HEK293 (cell line): ENCODE measurements around the gene MIB2.
A peak's percentile ranks its signal among the peaks of the same experiment; 100 is the strongest.
"Not testable (repeated sequence)": the region's sequence is repeated elsewhere in the genome, so short reads cannot be mapped to it uniquely, and the experiment has no call there.

Source experiments
- CTCF ChIA-PET: fragments of 350-600 bp; formaldehyde crosslinking; extraction: SDS; loops from one replicate; lab custom pipeline; 2021; ENCODE audit warnings: antibody characterized with exemption; lab: Yijun Ruan, JAX
- POLR2A ChIA-PET: fragments of 300-600 bp; formaldehyde crosslinking; extraction: SDS; loops from one replicate; lab custom pipeline; 2020; ENCODE audit warnings: antibody characterized with exemption, inconsistent platforms; lab: Yijun Ruan, JAX
- H3K27ac ChIP-seq: fragments of 200-500 bp; sonication (Bioruptor generic); 2 replicates; pipeline ENCODE4 v1.5.1; 2014; ENCODE audit warnings: low read depth, low read length, control low read depth, inconsistent platforms; ENCODE audit errors: extremely low read depth
- H3K36me3 ChIP-seq, 2 experiments: fragments of 200-500 bp in 1 of 2; sonication (Bioruptor generic) in 1 of 2; 1 replicate in 1 of 2; 2 replicates in 1 of 2; pipeline ENCODE4 v1.5.1; 2014 to 2017; ENCODE audit warnings: inconsistent platforms in 2 of 2, low read length in 2 of 2; ENCODE audit not compliant: control insufficient read depth in 2 of 2, insufficient read depth in 1 of 2
- H3K4me1 ChIP-seq: fragments of 200-500 bp; sonication (Bioruptor generic); 2 replicates; pipeline ENCODE4 v1.5.1; 2014; ENCODE audit warnings: mild to moderate bottlenecking, low read length, inconsistent platforms; ENCODE audit not compliant: control insufficient read depth, insufficient read depth
- H3K4me3 ChIP-seq: 2 replicates; pipeline ENCODE4 v1.5.1; 2011; ENCODE audit warnings: low read depth, mild to moderate bottlenecking, control low read depth, low read length, moderate library complexity
- H3K9me3 ChIP-seq: fragments of 200-500 bp; sonication (Bioruptor generic); 2 replicates; pipeline ENCODE4 v1.5.1; 2014; ENCODE audit warnings: low read depth, low read length, inconsistent platforms; ENCODE audit not compliant: control insufficient read depth, insufficient read depth
- GLIS2 ChIP-seq: fragments of 450-650 bp; formaldehyde crosslinking; IDR thresholded peaks from 2 replicates; pipeline ENCODE4 v1.5.1; 2016; ENCODE audit warnings: missing biosample characterization, missing genetic modification characterization
- SCRT1 ChIP-seq: fragments of 450-650 bp; formaldehyde crosslinking; IDR thresholded peaks from 2 replicates; pipeline ENCODE4 v1.5.1; 2016; ENCODE audit warnings: missing biosample characterization, missing genetic modification characterization, borderline replicate concordance
- SCRT2 ChIP-seq: fragments of 450-650 bp; formaldehyde crosslinking; IDR thresholded peaks from 2 replicates; pipeline ENCODE4 v1.5.1; 2016; ENCODE audit warnings: missing biosample characterization, missing genetic modification characterization

The MIB2 gene

GRCh38 chr1:1634613-1635012 is 19.3 kb downstream of the MIB2 start:
- H3K4me3 ChIP-seq, H3K27ac ChIP-seq, H3K4me1 ChIP-seq, CTCF ChIA-PET, POLR2A ChIA-PET, H3K9me3 ChIP-seq: not testable (repeated sequence)
- peaks cover 0 to 19% of the 10 kb centered on the region in 2 experiments; a peak in 1 of 3 replicates for H3K36me3 ChIP-seq

DNA sequence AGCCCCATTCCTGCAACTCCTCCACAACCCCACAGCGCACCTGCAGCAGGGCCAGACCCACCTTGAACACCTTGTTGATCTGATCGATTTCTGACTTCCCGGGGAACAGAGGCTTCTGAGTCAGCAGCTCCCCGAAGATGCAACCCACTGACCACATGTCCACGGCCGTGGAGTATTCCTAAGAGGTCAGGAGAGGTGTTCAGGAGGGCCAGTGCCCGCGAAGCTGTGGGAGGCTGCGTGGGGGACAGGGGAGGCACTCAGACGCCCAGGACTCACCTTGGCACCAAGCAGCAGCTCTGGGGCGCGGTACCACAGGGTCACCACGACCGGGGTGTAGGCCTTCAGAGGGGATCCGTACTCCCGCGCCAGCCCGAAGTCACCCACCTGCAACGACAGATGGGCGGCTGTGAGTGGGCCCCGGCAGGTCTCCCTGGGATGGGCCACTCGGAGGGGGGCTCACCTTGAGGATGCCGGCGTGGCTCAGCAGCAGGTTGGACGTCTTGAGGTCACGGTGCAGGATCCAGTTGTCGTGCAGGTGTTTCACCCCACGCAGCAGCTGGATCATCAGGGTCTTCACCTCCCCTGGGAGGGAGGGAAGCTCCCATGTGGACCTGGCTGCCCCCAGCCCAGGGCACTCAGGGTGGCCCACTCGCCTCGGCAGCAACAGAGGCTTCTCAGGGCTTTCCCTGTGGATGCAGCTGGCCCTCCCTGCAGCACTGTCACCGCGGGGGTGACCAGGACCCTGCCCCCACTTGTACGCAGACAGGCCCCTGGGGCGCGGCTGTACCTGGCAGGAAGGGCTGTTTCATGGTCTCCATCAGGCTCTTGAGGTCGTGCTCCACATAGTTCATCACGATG is 21.6 kb downstream of the MIB2 start:
- TF ChIP-seq GLIS2 (tag by site-specific recombination) = 0 out of 2 replicates have a peak, but pooled peaks have one; percentile 20
- H3K9me3 ChIP-seq, H3K4me1 ChIP-seq, CTCF ChIA-PET, H3K4me3 ChIP-seq, POLR2A ChIA-PET, H3K27ac ChIP-seq: not testable (repeated sequence)
- H3K36me3 ChIP-seq = peaks cover 0 to 19% of the 10 kb centered on the region in 2 experiments; a peak in 1 of 3 replicates

DNA sequence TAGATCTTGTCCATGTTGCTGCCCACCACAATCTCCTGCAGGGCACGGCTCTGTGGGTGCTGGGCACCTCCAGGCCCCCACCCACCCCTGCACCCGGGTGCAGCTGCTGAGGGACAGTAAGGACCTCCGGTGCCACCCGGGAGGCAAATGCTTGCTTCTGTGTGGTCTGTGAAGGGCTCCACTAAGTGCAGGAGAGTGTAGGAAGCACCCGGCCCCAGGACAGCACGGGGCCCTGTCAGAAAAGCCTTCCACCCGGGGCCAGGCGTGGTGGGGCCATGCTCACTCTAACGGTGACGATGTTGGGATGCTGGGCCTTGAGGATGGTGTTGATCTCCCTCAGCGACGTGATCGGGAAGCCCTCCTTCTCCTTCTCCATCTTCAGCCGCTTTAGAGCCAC is 22.2 kb downstream of the MIB2 start:
- H3K4me3 ChIP-seq, H3K4me1 ChIP-seq, H3K27ac ChIP-seq, POLR2A ChIA-PET, H3K9me3 ChIP-seq, CTCF ChIA-PET: not testable (repeated sequence)
- peaks cover 0 to 19% of the 10 kb centered on the region in 2 experiments; a peak in 1 of 3 replicates for H3K36me3 ChIP-seq

GRCh38 chr1:1638528-1638927 is 23.2 kb downstream of the MIB2 start:
- H3K36me3 ChIP-seq = peaks cover 0 to 19% of the 10 kb centered on the region in 2 experiments; a peak in 1 of 3 replicates
- H3K27ac ChIP-seq, H3K4me3 ChIP-seq, H3K4me1 ChIP-seq, H3K9me3 ChIP-seq, CTCF ChIA-PET, POLR2A ChIA-PET: not testable (repeated sequence)

- H3K27ac ChIP-seq, H3K4me3 ChIP-seq, CTCF ChIA-PET, H3K9me3 ChIP-seq, H3K4me1 ChIP-seq, POLR2A ChIA-PET: not testable (repeated sequence)
- H3K36me3 ChIP-seq = peaks cover 0 to 19% of the 10 kb centered on the region in 2 experiments; a peak in 1 of 3 replicates
These were observed 24.1 kb downstream of the MIB2 start for GRCh38 chr1:1639368-1639767.

DNA sequence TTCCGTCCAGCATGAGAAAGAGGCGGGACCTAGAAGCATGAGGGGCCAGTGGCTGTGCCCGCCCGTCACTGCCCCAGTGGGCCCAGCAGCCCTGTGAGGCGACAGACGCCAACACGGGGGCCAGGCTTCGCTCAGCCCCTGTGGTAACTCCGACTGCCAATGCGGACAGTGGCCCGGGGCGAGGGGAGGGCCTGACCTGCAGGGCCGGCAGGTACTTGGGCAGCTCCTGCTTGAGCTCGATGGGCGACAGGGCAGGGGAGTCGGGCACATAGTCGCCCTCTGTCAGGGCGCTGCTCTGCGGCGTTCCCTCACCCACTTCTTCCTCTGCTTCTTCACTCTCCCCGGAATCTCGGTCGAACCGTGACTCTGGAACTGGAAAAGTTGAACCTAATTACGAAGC is 24.8 kb downstream of the MIB2 start:
- peaks cover 0 to 19% of the 10 kb centered on the region in 2 experiments; a peak in 1 of 3 replicates for H3K36me3 ChIP-seq
- H3K4me1 ChIP-seq, CTCF ChIA-PET, POLR2A ChIA-PET, H3K27ac ChIP-seq, H3K4me3 ChIP-seq, H3K9me3 ChIP-seq: not testable (repeated sequence)

GRCh38 chr1:1640711-1641461 is 25.6 kb downstream of the MIB2 start:
- H3K9me3 ChIP-seq, H3K27ac ChIP-seq, POLR2A ChIA-PET: not testable (repeated sequence)

GRCh38 chr1:1646326-1646725 is 31.0 kb downstream of the MIB2 start:
- H3K27ac ChIP-seq, H3K9me3 ChIP-seq, CTCF ChIA-PET, H3K4me1 ChIP-seq, POLR2A ChIA-PET, H3K4me3 ChIP-seq: not testable (repeated sequence)
- peaks cover 9 to 47% of the 10 kb centered on the region in 2 experiments; a peak in 2 of 3 replicates for H3K36me3 ChIP-seq

More at GRCh38 chr1:1640711-1641461, 25.6 kb downstream of the MIB2 start:
- H3K4me1 ChIP-seq, H3K4me3 ChIP-seq, CTCF ChIA-PET: not testable (repeated sequence)
- TF ChIP-seq SCRT2 (tag by site-specific recombination) (peak; percentile 68), SCRT1 (0 out of 2 replicates have a peak, but pooled peaks have one; percentile 39)
- H3K36me3 ChIP-seq = peaks cover 0 to 23% of the 10 kb centered on the region in 2 experiments; a peak in 2 of 3 replicates

DNA sequence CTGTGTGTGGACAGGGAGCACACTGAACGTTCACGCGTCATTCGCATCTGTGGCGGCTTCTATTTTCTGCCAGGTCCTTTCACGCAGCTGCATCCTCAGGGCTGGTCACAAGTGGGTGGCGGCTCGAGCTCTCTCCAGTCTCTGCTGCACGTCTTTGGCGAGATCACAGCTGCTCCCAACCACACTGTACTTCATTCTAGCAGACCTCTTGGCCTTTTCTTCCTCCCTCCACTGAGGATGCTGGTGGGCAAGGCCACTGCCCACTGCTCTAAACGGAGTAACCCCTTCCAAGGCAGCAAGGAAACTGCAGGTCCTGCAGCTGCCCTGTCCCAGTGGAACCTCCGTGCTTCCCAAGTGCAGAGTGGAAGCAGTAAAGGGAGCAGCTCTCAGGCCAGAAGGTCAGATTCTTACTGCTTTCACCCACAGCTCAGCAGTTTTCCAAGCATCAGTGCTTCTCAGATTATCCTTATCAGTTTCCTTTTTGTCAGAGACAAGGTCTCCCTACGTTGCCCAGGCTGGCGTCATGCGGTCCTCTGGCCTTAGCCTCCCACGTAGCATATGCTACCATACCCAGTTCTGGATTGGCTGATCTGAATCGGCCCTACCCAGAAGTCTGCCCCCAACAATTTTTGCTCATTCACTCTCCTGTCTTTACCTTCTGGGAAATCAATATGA is 32.4 kb downstream of the MIB2 start:
- H3K4me1 ChIP-seq, POLR2A ChIA-PET, H3K9me3 ChIP-seq, H3K27ac ChIP-seq, H3K4me3 ChIP-seq, CTCF ChIA-PET: not testable (repeated sequence)
- H3K36me3 ChIP-seq = peaks cover 9 to 61% of the 10 kb centered on the region in 2 experiments; a peak in 2 of 3 replicates
